Psoas muscle (tissue), 8 donors: ENCODE measurements around the gene BMPER. TPM values are rescaled to one million over a fixed set of nuclear protein-coding genes. Genes with fewer than 3 reads are reported as not detected.

Experiments
- ATAC-seq, 4 donors: fragments of 200-7000 bp; cut with Tn5 transposase; one replicate each; pipeline ENCODE4 v1.9.1; 2020; ENCODE audit warnings: moderate library complexity in 3 of 4, mild to moderate bottlenecking in 2 of 4
- DNase-seq, 2 donors: peaks; one replicate each; pipeline ENCODE4 v3.0.0-alpha.2; 2020
- H3K27ac ChIP-seq: fragments of 200-600 bp; one replicate; pipeline ENCODE4 v1.8.0; 2022
- H3K27me3 ChIP-seq, 3 donors: fragments of 200-600 bp in 1 of 3; one replicate each; pipeline versions ENCODE4 v1.6.1 to v1.8.0; 2013 to 2022; ENCODE audit warnings: low read length in 2 of 3, mild to moderate bottlenecking in 2 of 3, moderate library complexity in 1 of 3; ENCODE audit not compliant: insufficient read depth in 3 of 3
- H3K36me3 ChIP-seq, 2 donors: fragments of 200-600 bp in 1 of 2; one replicate each; pipeline versions ENCODE4 v1.6.1 to v1.8.0; 2013 to 2022; ENCODE audit warnings: low read depth in 1 of 2, mild to moderate bottlenecking in 1 of 2, moderate library complexity in 1 of 2; ENCODE audit not compliant: insufficient read depth in 1 of 2
- H3K4me1 ChIP-seq: fragments of 200-600 bp; one replicate; pipeline ENCODE4 v1.8.0; 2022
- H3K4me3 ChIP-seq: fragments of 200-600 bp; one replicate; pipeline ENCODE4 v1.8.0; 2022; ENCODE audit warnings: mild to moderate bottlenecking
- H3K9me3 ChIP-seq: fragments of 200-600 bp; one replicate; pipeline ENCODE4 v1.8.0; 2022
- CTCF ChIP-seq: fragments of 200-600 bp; IDR thresholded peaks from one replicate; pipeline ENCODE4 v1.8.0; 2022; ENCODE audit warnings: antibody characterized with exemption
- WGBS, 3 donors: extraction: QIAGEN DNeasy Blood & Tissue Kit; methylation state at CpG; one replicate each; pipeline versions ENCODE4 v1.1.6 to v1.1.7; 2013; 5-methylcytosine and 5-hydroxymethylcytosine counted together
- intact Hi-C, 2 donors: fragments of 100-400 bp; cut with DNase I; formaldehyde crosslinking; loops; one replicate each; pipeline versions ENCODE4 v1.11.0 to v1.14.2; 2022
- polyA plus RNA-seq, 3 donors: library from polyadenylated mRNA; stranded (reverse); fragments of 200-250 nt; gene quantifications; one replicate each; pipeline ENCODE4 v1.2.3, GENCODE V29; 2013
- total RNA-seq, 4 donors: library from RNA; stranded (reverse); fragmentation: NEBNext Ultra II Directional in 2 of 4; extraction: Animal tissue kit (Norgen Biotek cat#: 25700) in 2 of 4; gene quantifications; one replicate each; pipeline versions ENCODE4 v1.2.1 to v1.2.4, GENCODE V29; 2021 to 2023
- donor health status: healthy with polysubstance abuse.
- donor health status: DM: no; HTN: no; CAD: no; lungs with moderate emphysema.
- donor health status: Bipolar disorder and iron deficiency.
- donor health status: healthy.
- donor health status: DM: yes; HTN: yes; CAD: no.
- donor health status: DM: no; HTN: no; CAD: no.
- donor health status: DM: no; HTN: no; CAD: no.
- donor health status: DM: yes; HTN: yes; CAD: no.

BMPER gene
- total and polyA plus RNA-seq, 7 donors, result 1.0 to 7.6 (median 2.4) TPM

GRCh38 chr7:34135924-34136323 lies 230.6 kb downstream of the BMPER start:
- Histone ChIP-seq H3K27me3 (no peaks in the 10 kb centered on the region), H3K9me3 (no peaks in the 10 kb centered on the region), H3K4me1 (peaks cover 15% of the 10 kb centered on the region), H3K4me3 (no peak overlapping the region), H3K27ac (peak overlapping the region; percentile 2), H3K36me3 (no peaks in the 10 kb centered on the region)
- 24 to 29% (median 25%) methylated on average over 4 of the region's 4 CpGs for WGBS, 3 donors
- no peak for TF ChIP-seq CTCF
- ATAC-seq (peak; percentile 55 to 74 (median 62)), DNase-seq (peak in 1 of 2 donors; percentile 62)
- intact Hi-C loops, result loop anchor here in 1 of 2 donors (1.0 to 2.0 kb wide), 3 partner anchors 23 to 185 kb away; no protein-coding TSS in a partner anchor

DNA sequence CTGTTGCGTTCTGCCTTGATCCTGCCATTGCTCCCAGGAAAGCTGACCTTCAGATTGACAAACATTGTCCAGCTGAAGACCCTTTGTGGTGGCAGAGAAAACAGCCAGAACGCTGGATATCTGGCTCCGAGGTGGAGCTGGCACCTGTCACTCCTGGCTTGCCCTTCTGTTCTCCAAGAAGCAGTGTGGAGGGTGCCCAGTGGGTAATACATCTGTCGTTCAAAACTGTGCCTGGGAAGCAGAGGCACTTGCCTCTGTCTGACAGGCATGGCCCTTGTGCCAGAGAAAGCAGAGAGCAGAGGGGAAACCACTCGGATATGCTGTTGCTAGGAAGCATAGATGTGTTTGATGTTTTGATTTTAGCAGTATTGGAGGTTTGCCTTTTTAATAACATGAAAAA lies 231.4 kb downstream of the BMPER start:
- Histone ChIP-seq H3K27me3 (no peaks in the 10 kb centered on the region), H3K9me3 (no peaks in the 10 kb centered on the region), H3K4me3 (no peak overlapping the region), H3K27ac (no peak overlapping the region), H3K4me1 (peaks cover 15% of the 10 kb centered on the region), H3K36me3 (no peaks in the 10 kb centered on the region)
- 28 to 41% (median 34%) methylated on average over 5 of the region's 5 CpGs for WGBS, 3 donors
- peak in 1 of 2 donors; percentile 32 for DNase-seq
- intact Hi-C loops, result no loop called here
- peak; percentile 68 to 74 (median 70) for ATAC-seq
- TF ChIP-seq CTCF, result no peak

GRCh38 chr7:34137176-34137575 lies 231.8 kb downstream of the BMPER start:
- H3K27ac ChIP-seq, result no peak overlapping the region
- no peak for DNase-seq
- H3K4me3 ChIP-seq, result no peak overlapping the region
- WGBS, 3 donors, result 58 to 66% (median 58%) methylated on average over 4 of the region's 4 CpGs
- ATAC-seq, result peak in 1 of 4 donors; percentile 22
- no peaks in the 10 kb centered on the region for H3K9me3 ChIP-seq
- H3K27me3 ChIP-seq, result no peaks in the 10 kb centered on the region
- peaks cover 15% of the 10 kb centered on the region for H3K4me1 ChIP-seq
- TF ChIP-seq CTCF, result no peak
- no peaks in the 10 kb centered on the region for H3K36me3 ChIP-seq
- intact Hi-C loops, result no loop called here

DNA sequence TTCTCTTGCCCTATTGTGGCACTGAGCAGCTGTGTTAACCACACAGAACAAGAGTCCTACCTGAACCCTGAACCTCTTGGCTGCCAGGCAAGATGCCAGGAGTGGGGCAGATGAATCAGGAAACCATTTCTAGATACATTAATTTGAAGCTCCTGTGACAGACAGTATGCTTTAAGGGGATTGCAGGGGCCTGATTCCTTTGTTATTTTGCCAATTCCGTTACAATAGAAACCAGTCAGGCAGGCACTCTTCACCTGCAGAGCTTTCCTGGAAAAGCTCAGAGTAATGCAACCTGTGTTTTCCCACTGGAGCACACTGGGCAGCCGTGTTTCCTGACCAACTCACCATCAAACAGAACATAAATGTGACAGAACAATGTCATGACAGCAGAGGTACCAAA lies 233.1 kb downstream of the BMPER start:
- intact Hi-C loops, result no loop called here
- Histone ChIP-seq H3K27ac (no peak overlapping the region), H3K27me3 (peaks cover 0 to 1% (median 0%) of the 10 kb centered on the region in 3 donors), H3K4me1 (peaks cover 15% of the 10 kb centered on the region), H3K4me3 (no peak overlapping the region), H3K36me3 (no peaks in the 10 kb centered on the region), H3K9me3 (no peaks in the 10 kb centered on the region)
- no peak for DNase-seq
- 76 to 83% (median 83%) methylated on average over 2 of the region's 2 CpGs for WGBS, 3 donors
- no peak for TF ChIP-seq CTCF
- ATAC-seq, result no peak

GRCh38 chr7:34139086-34139485 lies 233.7 kb downstream of the BMPER start:
- TF ChIP-seq CTCF, result no peak
- 87 to 91% (median 87%) methylated on average over 3 of the region's 3 CpGs for WGBS, 3 donors
- H3K36me3 ChIP-seq, result no peaks in the 10 kb centered on the region
- H3K4me3 ChIP-seq, result no peak overlapping the region
- peaks cover 0 to 1% (median 0%) of the 10 kb centered on the region in 3 donors for H3K27me3 ChIP-seq
- ATAC-seq (no peak), DNase-seq (no peak)
- H3K27ac ChIP-seq, result no peak overlapping the region
- peaks cover 15% of the 10 kb centered on the region for H3K4me1 ChIP-seq
- intact Hi-C loops, result no loop called here
- H3K9me3 ChIP-seq, result no peaks in the 10 kb centered on the region
